NCI-H2107 treated with DMSO at 0.1 percent for 48 hours (cell line): Measurements from ENCODE around the gene CUX1.
"Not testable (repeated sequence)": the region's sequence is repeated elsewhere in the genome, so short reads cannot be mapped to it uniquely, and the experiment has no call there.

Source experiments
- DNase-seq: peaks from one replicate; lab custom pipeline; 2025; ENCODE audit not compliant: unreplicated experiment; lab: John Stamatoyannopoulos, UW

CUX1 gene

DNA sequence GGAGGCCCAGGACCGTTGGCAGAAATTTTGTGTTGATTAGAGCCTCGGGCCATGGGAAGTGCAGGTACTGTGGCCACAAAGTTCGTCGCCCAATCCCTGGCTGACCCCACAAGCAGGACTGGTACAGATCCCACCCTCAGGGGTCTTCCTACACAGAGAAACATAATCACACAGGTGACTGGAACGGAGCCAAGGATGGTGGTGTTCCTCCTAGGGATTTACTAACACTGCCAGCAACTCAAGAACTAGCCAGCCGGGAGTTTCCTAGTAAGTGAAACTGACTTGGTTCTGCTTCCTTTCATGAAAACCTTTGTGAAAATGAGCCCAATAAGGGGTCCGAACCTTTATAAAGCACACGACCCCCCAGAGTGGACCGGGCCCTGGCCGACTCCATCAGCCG lies 5.7 kb downstream of the CUX1 start:
- no peak for DNase-seq

GRCh38 chr7:101823596-101823995 lies 6.2 kb downstream of the CUX1 start:
- no peak for DNase-seq

DNA sequence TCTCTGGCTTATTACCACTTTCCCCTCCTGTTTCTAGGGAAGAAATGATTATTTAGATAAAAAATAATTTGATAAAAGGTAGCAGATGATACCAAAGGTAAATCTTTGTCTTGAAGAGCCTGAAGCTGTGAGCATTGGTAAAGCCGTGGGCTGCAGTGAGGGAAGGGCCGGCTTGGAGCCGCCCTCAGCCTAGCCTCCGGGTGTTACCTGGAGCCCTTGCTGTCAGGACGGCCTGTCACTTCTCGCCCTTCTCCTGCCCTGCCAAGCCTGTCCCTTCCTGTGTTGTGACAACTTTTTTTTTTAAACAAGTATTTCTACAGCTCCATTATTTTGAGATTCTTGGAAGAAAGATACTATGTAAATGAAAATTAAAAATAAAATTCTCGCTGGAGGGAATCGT lies 7.0 kb downstream of the CUX1 start:
- DNase-seq, result no peak

- DNase-seq, result no peak
Measured at GRCh38 chr7:101826081-101826835, 8.8 kb downstream of the CUX1 start.

DNA sequence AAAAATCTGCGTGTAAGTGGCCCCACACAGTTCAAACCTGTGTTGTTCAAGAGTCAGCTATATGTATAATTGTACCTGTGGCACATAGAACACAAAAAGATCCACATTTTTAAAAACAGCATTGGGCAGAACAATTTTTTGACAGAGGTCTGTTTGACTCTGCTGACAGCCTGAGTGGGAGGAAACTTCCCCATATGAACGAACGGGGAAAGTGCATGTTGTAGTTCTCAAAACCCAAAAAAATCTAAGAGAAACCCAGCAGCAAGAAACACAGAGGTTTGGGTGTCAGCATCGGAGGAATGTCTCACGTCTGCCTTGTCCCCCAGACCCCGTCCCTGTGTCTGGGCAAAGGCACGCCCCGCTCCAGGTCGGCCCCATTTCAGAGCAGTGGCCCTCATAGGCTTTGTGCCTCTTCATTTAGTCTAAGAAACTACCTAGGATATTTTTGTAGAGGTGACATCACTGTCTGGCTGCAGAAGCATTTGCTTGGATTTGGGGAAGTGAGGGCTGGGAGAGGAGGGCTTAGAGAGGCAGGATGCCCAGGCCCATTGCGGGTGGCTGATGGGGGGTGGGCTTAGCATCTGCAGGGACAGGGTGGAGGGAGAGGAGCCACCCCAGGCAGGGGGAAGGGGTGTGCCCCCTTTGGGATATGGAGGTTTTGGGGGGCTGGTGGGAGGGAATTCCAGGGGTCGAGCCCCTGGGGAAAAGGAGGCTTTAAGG lies 11.0 kb downstream of the CUX1 start:
- no peak for DNase-seq

DNA sequence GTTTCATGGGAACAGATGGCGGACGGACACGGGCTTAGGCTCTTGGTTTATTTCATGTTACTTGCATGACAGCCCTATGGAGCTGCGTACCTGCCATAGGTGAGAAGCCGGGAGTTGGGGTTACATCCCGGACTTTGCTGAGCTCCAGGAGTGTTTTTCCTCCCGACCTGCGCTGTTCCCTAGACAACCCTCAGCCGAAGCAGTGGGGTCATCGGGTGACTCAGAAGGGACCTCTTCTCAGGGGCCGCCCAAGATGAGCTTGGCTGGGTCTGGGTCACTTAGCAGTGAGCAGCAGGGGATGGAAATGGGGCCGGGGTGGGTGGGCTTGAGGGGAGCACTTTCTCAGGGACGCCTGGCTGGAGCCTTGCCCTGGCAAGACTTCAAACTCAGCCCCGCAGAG lies 11.9 kb downstream of the CUX1 start:
- no peak for DNase-seq

DNA sequence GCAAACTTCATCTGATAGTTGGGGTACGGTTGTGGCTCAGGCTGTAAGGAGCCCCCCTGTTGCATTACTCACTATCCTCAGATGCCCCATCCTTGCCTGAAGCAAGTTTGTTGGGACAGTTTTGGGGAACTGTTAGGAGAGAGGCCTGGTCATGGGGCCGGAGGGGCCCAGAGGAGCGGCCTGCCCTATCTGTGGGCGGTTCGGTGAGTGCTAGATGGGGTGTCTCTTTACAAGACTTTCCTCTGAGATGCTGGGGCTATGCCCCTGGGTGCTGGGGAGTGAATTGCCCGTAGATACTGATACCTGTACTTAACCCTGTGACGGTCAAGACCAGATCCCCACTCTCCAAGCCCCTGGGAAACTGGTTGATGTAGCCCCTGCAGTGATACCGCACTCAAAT lies 12.4 kb downstream of the CUX1 start:
- DNase-seq, result no peak

DNA sequence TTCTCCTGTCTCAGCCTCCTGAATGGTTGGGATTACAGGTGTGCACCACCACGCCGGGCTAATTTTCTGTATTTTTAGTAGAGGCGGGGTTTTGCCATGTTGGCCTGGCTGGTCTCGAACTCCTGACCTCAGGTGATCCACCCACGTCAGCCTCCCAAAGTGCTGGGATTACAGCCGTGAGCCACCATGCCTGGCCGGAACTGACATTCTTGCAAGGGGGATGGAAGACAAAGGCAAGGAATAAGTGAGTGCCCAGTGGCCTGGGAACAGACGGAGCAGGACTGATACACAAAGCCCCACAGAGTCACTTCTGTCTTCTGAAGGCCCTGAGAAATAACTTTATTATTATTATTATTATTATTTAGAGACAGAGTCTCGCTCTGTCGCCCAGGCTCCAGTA lies 14.0 kb downstream of the CUX1 start:
- not testable (repeated sequence) for DNase-seq

DNA sequence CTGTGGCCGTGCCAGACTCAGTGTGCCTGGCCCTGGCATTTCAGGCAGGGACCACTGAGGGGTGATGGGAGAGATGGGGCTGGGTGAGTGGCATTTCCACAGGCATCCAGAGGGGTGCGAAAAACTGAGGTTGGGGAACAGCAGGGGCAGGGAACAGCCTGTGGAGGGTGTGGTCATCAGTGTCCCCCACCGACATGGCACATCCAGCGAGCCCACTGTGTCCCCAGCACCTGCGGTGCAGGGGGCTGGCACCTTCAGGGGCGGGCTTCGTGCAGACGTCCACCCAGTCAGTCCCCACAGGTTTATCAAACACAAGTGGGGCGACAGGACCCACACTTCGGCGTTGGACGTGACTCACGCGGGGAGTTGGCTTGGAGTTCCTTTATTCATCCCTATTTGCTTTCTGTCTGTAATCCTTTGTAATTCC lies 14.8 kb downstream of the CUX1 start:
- DNase-seq, result no peak

DNA sequence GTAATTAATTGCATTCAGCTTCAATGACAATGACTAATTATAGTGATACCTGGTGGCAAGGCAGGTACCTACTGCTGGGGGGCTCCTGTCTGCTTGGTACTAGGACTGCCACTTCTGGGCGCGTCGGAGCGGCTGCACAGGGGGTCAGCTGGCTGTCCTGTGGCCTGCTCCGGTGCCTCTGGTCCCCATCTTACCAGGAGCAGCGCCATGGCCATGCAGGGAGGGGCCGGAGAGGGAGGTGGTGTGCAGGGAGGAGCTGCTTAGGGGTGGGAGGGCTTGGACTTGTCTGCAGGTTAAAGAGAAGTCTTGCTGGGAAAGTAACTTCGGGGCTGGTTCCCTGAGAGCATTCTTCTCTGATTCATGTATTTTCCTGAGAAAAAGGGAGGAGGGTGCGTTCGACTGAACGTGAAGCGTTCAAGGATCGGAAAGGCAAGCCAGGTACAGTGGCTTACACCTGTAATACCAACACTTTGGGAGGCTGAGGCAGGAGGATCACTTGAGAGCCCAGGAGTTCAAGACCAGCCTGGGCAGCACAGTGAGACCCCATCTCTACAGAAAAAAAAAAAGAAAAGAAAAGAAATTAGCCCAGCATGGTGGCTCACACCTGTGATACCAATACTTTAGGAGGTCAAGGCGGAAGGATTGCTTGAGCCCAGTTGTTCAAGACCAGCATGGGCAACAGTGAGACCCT lies 15.4 kb downstream of the CUX1 start:
- DNase-seq, result no peak

GRCh38 chr7:101833799-101834198 lies 16.4 kb downstream of the CUX1 start:
- no peak for DNase-seq

DNA sequence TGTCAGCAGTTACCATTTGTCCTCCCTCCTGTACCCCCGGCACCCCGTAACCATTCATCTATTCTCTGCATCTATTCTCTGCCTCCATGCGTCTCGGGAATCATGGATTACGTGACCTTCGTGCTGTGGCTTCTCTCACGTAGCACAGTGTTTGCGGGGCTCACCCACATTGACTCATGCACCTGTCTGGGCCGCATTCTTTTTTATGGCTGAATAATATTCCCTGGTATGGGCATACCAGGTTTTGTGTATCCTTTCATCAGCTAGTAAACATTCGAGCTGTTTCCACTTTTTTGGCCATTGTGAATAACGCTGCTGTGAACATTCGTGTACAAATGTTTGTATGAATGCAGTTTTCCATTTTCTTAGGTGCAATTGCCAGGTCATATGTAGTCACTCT lies 17.7 kb downstream of the CUX1 start:
- DNase-seq, result no peak

DNA sequence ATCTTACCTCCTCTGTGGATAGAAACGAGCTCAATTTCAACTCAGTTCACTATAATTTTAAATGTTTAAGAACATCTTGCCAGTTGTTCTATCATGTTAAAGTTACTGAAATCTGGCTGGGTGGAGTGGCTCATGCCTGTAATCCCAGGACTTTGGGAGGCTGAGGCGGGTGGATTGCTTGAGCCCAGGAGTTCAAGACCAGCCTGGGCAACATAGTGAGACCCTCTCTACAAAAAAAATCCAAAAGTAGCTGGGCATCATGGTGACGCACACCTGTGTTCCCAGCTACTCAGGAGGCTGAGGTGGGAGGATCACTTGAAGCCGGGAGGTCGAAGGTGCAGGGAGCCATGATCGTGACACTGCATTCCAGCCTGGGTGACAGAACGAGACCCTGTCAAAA lies 20.0 kb downstream of the CUX1 start:
- not testable (repeated sequence) for DNase-seq

- DNase-seq, result no peak
Measured at GRCh38 chr7:101838837-101839483, 21.5 kb downstream of the CUX1 start.

DNA sequence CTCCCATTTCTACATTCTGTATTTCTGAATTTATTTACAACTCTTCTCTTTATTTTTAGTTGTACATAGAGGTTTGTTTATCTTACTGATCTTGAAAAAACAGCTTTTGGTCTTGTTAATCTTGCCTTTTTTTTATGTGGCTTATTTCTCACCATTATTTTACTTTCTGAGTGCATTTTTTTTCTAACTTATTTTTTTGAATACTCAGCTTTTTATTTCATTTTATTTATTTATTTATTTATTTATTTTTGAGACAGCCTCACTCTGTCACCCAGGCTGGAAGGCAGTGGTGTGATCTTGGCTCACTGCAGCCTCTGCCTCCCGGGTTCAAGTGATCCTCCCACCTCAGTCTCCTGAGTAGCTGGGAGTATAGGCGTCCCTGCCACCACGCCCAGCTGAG lies 23.9 kb downstream of the CUX1 start:
- no peak for DNase-seq

GRCh38 chr7:101843293-101844271 lies 26.2 kb downstream of the CUX1 start:
- no peak for DNase-seq

GRCh38 chr7:101845974-101846373 lies 28.5 kb downstream of the CUX1 start:
- DNase-seq, result no peak

GRCh38 chr7:101846800-101847538 lies 29.5 kb downstream of the CUX1 start:
- no peak for DNase-seq

- no peak for DNase-seq
Measured at GRCh38 chr7:101848208-101848951, 31.0 kb downstream of the CUX1 start.
